Suprapubic skin (tissue), 4 donors: ENCODE measurements around the gene WDR36.

Source experiments
- CTCF ChIP-seq, 2 donors: fragments of 200-600 bp in 1 of 2; fragments of 450-650 bp in 1 of 2; sonication (generic) in 1 of 2; IDR thresholded peaks; one replicate each; pipeline ENCODE4 v1.5.1; 2016 to 2019; ENCODE audit warnings: antibody characterized with exemption in 2 of 2, mild to moderate bottlenecking in 1 of 2, moderate library complexity in 1 of 2
- EP300 ChIP-seq: sonication (generic); formaldehyde crosslinking; IDR thresholded peaks from one replicate; pipeline ENCODE4 v1.6.1; 2017; ENCODE audit warnings: antibody characterized with exemption
- POLR2A ChIP-seq, 2 donors: fragments of 450-650 bp; IDR thresholded peaks; one replicate each; pipeline ENCODE4 v1.6.1; 2017; ENCODE audit warnings: antibody characterized with exemption in 2 of 2, mild to moderate bottlenecking in 2 of 2, moderate library complexity in 2 of 2
- POLR2AphosphoS5 ChIP-seq, 3 donors: sonication (generic); formaldehyde crosslinking; IDR thresholded peaks; one replicate each; pipeline ENCODE4 v1.6.1; 2017; ENCODE audit warnings: antibody characterized with exemption in 3 of 3

GRCh38 chr5:111126896-111127295 is 34.7 kb downstream of the WDR36 start:
- TF ChIP-seq CTCF (IDR thresholded peaks at IDR 0.05) (no peak), POLR2A (IDR thresholded peaks at IDR 0.05) (no peak), EP300 (no peak), POLR2AphosphoS5 (IDR thresholded peaks at IDR 0.05) (no peak)
